Tibial nerve (tissue), 4 donors: ENCODE results near the gene KIF9. TPM values are rescaled to one million over a fixed set of nuclear protein-coding genes. Genes with fewer than 3 reads are reported as not detected.

ENCODE experiments used
- DNase-seq, 2 donors: peaks; one replicate each; pipeline ENCODE4 v3.0.0-alpha.2; 2019; ENCODE audit warnings: low spot score in 2 of 2
- H3K27ac ChIP-seq, 4 donors: fragments of 200-600 bp; sonication (generic) in 3 of 4; one replicate each; pipeline ENCODE4 v1.5.1; 2017 to 2019; ENCODE audit warnings: mild to moderate bottlenecking in 1 of 4
- H3K27me3 ChIP-seq, 2 donors: fragments of 200-600 bp; sonication (generic) in 1 of 2; one replicate each; pipeline versions ENCODE4 v1.5.1 to v1.6.0; 2017 to 2019
- H3K36me3 ChIP-seq, 3 donors: fragments of 200-600 bp; sonication (generic); one replicate each; pipeline ENCODE4 v1.5.1; 2018 to 2019
- H3K4me1 ChIP-seq, 4 donors: fragments of 200-600 bp; sonication (generic) in 3 of 4; one replicate each; pipeline ENCODE4 v1.5.1; 2017 to 2019
- H3K4me3 ChIP-seq, 4 donors: fragments of 200-600 bp; sonication (generic) in 3 of 4; one replicate each; pipeline ENCODE4 v1.5.1; 2017 to 2019; ENCODE audit warnings: mild to moderate bottlenecking in 1 of 4, moderate library complexity in 1 of 4
- H3K9me3 ChIP-seq, 4 donors: fragments of 200-600 bp; sonication (generic) in 3 of 4; one replicate each; pipeline ENCODE4 v1.5.1; 2017 to 2019
- EP300 ChIP-seq, 2 donors: sonication (generic); formaldehyde crosslinking; IDR thresholded peaks; one replicate each; pipeline ENCODE4 v1.6.1; 2017; ENCODE audit warnings: antibody characterized with exemption in 2 of 2, mild to moderate bottlenecking in 1 of 2
- POLR2A ChIP-seq, 2 donors: fragments of 450-650 bp; IDR thresholded peaks; one replicate each; pipeline ENCODE4 v1.6.1; 2017; ENCODE audit warnings: antibody characterized with exemption in 2 of 2, mild to moderate bottlenecking in 2 of 2, moderate library complexity in 2 of 2
- WGBS, 2 donors: methylation state at CpG; one replicate each; pipeline ENCODE4 v1.1.5; 2018; 5-methylcytosine and 5-hydroxymethylcytosine counted together
- total RNA-seq, 4 donors: library from RNA; depleted of rRNA; stranded (reverse); fragments of >200 nt; gene quantifications; one replicate each; pipeline ENCODE4 v1.1.0, GENCODE V29; 2016
- TF ChIP-seq, protein P1 (sequence below), 5 experiments: fragments of 200-600 bp in 3 of 5; fragments of 450-650 bp in 2 of 5; sonication (generic) in 3 of 5; IDR thresholded peaks; one replicate each; pipeline ENCODE4 v1.5.1; 2016 to 2019; ENCODE audit warnings: antibody characterized with exemption in 5 of 5, mild to moderate bottlenecking in 3 of 5, moderate library complexity in 2 of 5

The KIF9 gene
- total RNA-seq, 4 donors from 2014 or later: 0.59 to 20.3 (median 5.2) TPM

DNA sequence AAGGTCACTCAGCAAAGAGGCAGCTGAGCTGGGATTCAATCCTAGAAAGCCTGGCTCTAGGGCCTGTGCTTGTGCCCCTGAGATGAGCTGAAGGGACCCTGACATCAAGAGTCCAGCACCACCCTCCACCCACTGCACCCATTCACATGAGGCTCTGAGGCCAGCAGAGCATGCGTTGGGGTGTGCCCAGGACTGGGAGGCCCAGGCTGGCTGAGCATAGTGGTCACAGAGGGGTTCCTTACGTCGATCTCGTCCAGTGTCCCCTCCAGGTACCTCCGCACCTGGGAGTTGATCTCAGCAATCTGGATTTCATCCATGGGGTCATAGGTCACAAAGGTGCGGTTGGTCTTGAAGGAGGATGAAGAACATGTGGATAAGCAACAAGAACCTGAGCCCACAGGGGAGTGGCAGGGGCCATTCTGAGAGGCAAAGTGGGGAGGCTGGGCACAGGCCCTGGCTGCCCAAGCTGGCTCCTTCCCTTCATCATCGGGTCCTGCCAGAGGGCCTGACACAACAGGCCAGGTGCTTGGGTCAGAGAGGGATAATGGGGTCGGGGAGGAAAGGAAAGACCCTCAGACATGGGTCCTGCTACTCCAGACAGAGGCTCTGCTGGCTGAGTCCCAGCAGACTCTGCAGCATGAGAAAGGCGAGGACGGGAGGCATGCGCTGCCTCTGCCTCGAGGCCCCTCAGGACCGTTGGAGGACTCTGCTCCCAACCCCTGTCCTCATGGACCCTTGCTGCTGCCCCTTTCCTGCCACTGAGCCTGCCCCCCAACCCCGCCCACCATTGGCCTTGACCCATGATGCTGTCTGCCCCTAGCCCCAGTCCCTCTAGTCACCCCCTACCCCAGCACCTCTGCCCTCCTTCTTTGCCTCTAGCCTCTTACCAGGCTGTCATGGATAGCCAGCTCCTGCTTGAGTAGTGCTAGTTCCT lies 35.2 kb downstream of the KIF9 start:
- Histone ChIP-seq H3K9me3 (no peaks in the 10 kb centered on the region), H3K4me3 (no peak overlapping the region), H3K27me3 (no peaks in the 10 kb centered on the region), H3K36me3 (peaks cover 0 to 8% (median 0%) of the 10 kb centered on the region in 3 donors), H3K27ac (no peak overlapping the region), H3K4me1 (no peaks in the 10 kb centered on the region)
- WGBS, 2 donors: 84 to 92% methylated on average over 13 to 14 of the region's 14 CpGs
- DNase-seq: no peak
- TF ChIP-seq EP300 (IDR thresholded peaks at IDR 0.05): no peak
- TF ChIP-seq POLR2A (IDR thresholded peaks at IDR 0.05): no peak
- TF ChIP-seq, protein P1, sequence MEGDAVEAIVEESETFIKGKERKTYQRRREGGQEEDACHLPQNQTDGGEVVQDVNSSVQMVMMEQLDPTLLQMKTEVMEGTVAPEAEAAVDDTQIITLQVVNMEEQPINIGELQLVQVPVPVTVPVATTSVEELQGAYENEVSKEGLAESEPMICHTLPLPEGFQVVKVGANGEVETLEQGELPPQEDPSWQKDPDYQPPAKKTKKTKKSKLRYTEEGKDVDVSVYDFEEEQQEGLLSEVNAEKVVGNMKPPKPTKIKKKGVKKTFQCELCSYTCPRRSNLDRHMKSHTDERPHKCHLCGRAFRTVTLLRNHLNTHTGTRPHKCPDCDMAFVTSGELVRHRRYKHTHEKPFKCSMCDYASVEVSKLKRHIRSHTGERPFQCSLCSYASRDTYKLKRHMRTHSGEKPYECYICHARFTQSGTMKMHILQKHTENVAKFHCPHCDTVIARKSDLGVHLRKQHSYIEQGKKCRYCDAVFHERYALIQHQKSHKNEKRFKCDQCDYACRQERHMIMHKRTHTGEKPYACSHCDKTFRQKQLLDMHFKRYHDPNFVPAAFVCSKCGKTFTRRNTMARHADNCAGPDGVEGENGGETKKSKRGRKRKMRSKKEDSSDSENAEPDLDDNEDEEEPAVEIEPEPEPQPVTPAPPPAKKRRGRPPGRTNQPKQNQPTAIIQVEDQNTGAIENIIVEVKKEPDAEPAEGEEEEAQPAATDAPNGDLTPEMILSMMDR (IDR thresholded peaks at IDR 0.05): no peak

DNA sequence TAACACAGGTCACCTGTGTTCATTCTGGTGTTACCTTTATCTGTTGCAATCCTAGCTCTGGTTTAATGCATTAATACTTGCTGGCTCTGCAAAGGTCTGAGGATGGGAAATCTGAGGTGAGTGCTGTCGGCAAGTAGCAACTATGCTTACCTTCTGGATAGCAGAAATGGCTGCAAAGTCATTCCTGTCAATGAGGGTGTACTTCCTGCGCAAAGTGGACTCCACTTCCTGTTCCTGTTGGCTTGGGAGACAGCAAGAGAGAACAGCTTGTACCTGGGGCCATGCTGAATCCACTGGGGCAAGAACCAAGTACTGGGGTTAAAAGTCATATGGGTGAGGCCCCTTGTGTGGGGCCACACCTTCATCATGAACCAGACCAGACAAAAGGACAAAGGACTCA lies 37.3 kb downstream of the KIF9 start:
- TF ChIP-seq POLR2A (IDR thresholded peaks at IDR 0.05) (no peak), EP300 (IDR thresholded peaks at IDR 0.05) (no peak)
- TF ChIP-seq, protein P1 (IDR thresholded peaks at IDR 0.05): no peak
- Histone ChIP-seq H3K36me3 (peaks cover 0 to 10% (median 0%) of the 10 kb centered on the region in 3 donors), H3K9me3 (no peaks in the 10 kb centered on the region), H3K27me3 (no peaks in the 10 kb centered on the region), H3K4me1 (no peaks in the 10 kb centered on the region), H3K27ac (no peak overlapping the region), H3K4me3 (no peak overlapping the region)
- WGBS, 2 donors: 84 to 97% methylated on average over 2 of the region's 2 CpGs
- DNase-seq: no peak

- 79 to 86% methylated on average over 9 of the region's 10 CpGs for WGBS, 2 donors
- TF ChIP-seq EP300 (IDR thresholded peaks at IDR 0.05): no peak
- no peak for TF ChIP-seq POLR2A (IDR thresholded peaks at IDR 0.05)
- TF ChIP-seq, protein P1 (IDR thresholded peaks at IDR 0.05): no peak
- DNase-seq: no peak
Observed at GRCh38 chr3:47244531-47245100, 38.0 kb downstream of the KIF9 start.

GRCh38 chr3:47243419-47244147 lies 39.0 kb downstream of the KIF9 start:
- 83 to 84% methylated on average over 9 of the region's 9 CpGs for WGBS, 2 donors
- no peak for DNase-seq
- no peak overlapping the region for H3K4me3 ChIP-seq
- H3K27ac ChIP-seq: no peak overlapping the region
- TF ChIP-seq, protein P1 (IDR thresholded peaks at IDR 0.05): no peak
- TF ChIP-seq POLR2A (IDR thresholded peaks at IDR 0.05) (no peak), EP300 (IDR thresholded peaks at IDR 0.05) (no peak)
- no peaks in the 10 kb centered on the region for H3K4me1 ChIP-seq
- peaks cover 0 to 25% (median 0%) of the 10 kb centered on the region in 3 donors for H3K36me3 ChIP-seq
- no peaks in the 10 kb centered on the region for H3K9me3 ChIP-seq
- H3K27me3 ChIP-seq: no peaks in the 10 kb centered on the region

More at GRCh38 chr3:47244531-47245100, 38.0 kb downstream of the KIF9 start:
- Histone ChIP-seq H3K4me3 (no peak overlapping the region), H3K9me3 (no peaks in the 10 kb centered on the region), H3K27me3 (no peaks in the 10 kb centered on the region), H3K27ac (no peak overlapping the region), H3K36me3 (peaks cover 0 to 17% (median 0%) of the 10 kb centered on the region in 3 donors), H3K4me1 (no peaks in the 10 kb centered on the region)
